ENCODE data around the gene APOA4. TPM values are rescaled to one million over a fixed set of nuclear protein-coding genes. Genes with fewer than 3 reads are reported as not detected.
A peak's percentile ranks its signal among the peaks of the same experiment; 100 is the strongest.

APOA4 gene
- total and polyA plus RNA-seq, 2 experiments from 2014 or later = not detected

- H4K20me1 ChIP-seq (replicated peaks; ENCODE audit: insufficient read depth) = peaks cover 8% of the 10 kb centered on the region; the same call in 1 of the 2 replicates
- Mint-ChIP-seq H3K27ac (no peak overlapping the region), H3K4me1 (peaks cover 23% of the 10 kb centered on the region), H3K27me3 (ENCODE audit: insufficient read depth, low read depth, poor library complexity) (peaks cover 10% of the 10 kb centered on the region), H3K4me3 (peak overlapping the region; percentile 50), H3K36me3 (ENCODE audit: low read depth) (peaks cover 9% of the 10 kb centered on the region), H3K9me3 (no peaks in the 10 kb centered on the region)
- H3K4me3 ChIP-seq = no peak overlapping the region
- H3K79me2 ChIP-seq (replicated peaks; ENCODE audit: insufficient read depth) = peaks cover 15% of the 10 kb centered on the region
- ATAC-seq (peak; percentile 81), DNase-seq (ENCODE audit: low spot score) (peak; percentile 94)
- no peaks in the 10 kb centered on the region for H3K27me3 ChIP-seq (ENCODE audit: insufficient read depth)
- H3K9me2 ChIP-seq (ENCODE audit: insufficient read depth) = no peaks in the 10 kb centered on the region
- no peak overlapping the region for H3K27ac ChIP-seq (ENCODE audit: low read depth)
- peaks cover 10% of the 10 kb centered on the region for H3K4me1 ChIP-seq (ENCODE audit: insufficient read depth)
- 0 out of 2 replicates have a peak, but pooled peaks cover 2% of the 10 kb centered on the region for H3K36me3 ChIP-seq (ENCODE audit: insufficient read depth)
- H3K4me2 ChIP-seq = peak overlapping the region; percentile 46; the same call in 1 of the 2 replicates
- H3F3A ChIP-seq (replicated peaks; ENCODE audit: low read depth) = 0 out of 2 replicates have a peak, but pooled peaks cover 2% of the 10 kb centered on the region
- peak; percentile 80 to 95 for TF ChIP-seq CTCF (conservative IDR thresholded peaks at IDR 0.05; ENCODE audit: low read depth in 2 of 2)
- TF ChIP-seq ZNF114 (CRISPR knock-in tag; IDR thresholded peaks at IDR 0.05) = no peak
- no peak for TF ChIP-seq EZH2phosphoT487 (IDR thresholded peaks at IDR 0.05; ENCODE audit: unreplicated experiment)
- TF ChIP-seq POLR2AphosphoS5 (IDR thresholded peaks at IDR 0.05; ENCODE audit: low read depth) = 0 out of 2 replicates have a peak, but pooled peaks have one; percentile 16
- peak overlapping the region; percentile 80 for H2AFZ ChIP-seq
Observed at GRCh38 chr11:116791002-116791812, 31.9 kb downstream of the APOA4 start.

- DNase-seq (ENCODE audit: low spot score) = no peak
- H3K36me3 Mint-ChIP-seq (ENCODE audit: low read depth) = peaks cover 18% of the 10 kb centered on the region
- no peak overlapping the region for H3K27ac Mint-ChIP-seq
- Histone ChIP-seq H2AFZ (peak overlapping the region; percentile 80), H4K20me1 (replicated peaks; ENCODE audit: insufficient read depth) (peaks cover 14% of the 10 kb centered on the region; the same call in 1 of the 2 replicates), H3F3A (replicated peaks; ENCODE audit: low read depth) (0 out of 2 replicates have a peak, but pooled peaks cover 2% of the 10 kb centered on the region), H3K4me1 (ENCODE audit: insufficient read depth) (peaks cover 10% of the 10 kb centered on the region), H3K4me2 (no peak overlapping the region), H3K36me3 (ENCODE audit: insufficient read depth) (peaks cover 11% of the 10 kb centered on the region), H3K27me3 (ENCODE audit: insufficient read depth) (no peaks in the 10 kb centered on the region), H3K4me3 (no peak overlapping the region), H3K79me2 (replicated peaks; ENCODE audit: insufficient read depth) (peaks cover 18% of the 10 kb centered on the region), H3K9me2 (ENCODE audit: insufficient read depth) (no peaks in the 10 kb centered on the region), H3K27ac (ENCODE audit: low read depth) (no peak overlapping the region)
- no peaks in the 10 kb centered on the region for H3K9me3 Mint-ChIP-seq
- peaks cover 23% of the 10 kb centered on the region for H3K4me1 Mint-ChIP-seq
- H3K27me3 Mint-ChIP-seq (ENCODE audit: insufficient read depth, low read depth, poor library complexity) = peaks cover 10% of the 10 kb centered on the region
- no peak overlapping the region for H3K4me3 Mint-ChIP-seq
- ATAC-seq = no peak
- TF ChIP-seq REST (IDR thresholded peaks at IDR 0.05; ENCODE audit: unreplicated experiment) (no peak), EZH2phosphoT487 (IDR thresholded peaks at IDR 0.05; ENCODE audit: unreplicated experiment) (no peak), ZNF331 (CRISPR knock-in tag; IDR thresholded peaks at IDR 0.05; ENCODE audit: low read depth) (no peak), ZNF114 (CRISPR knock-in tag; IDR thresholded peaks at IDR 0.05) (no peak), CREB1 (CRISPR knock-in tag; IDR thresholded peaks at IDR 0.05; ENCODE audit: low read depth) (no peak), NANOG (IDR thresholded peaks at IDR 0.05; ENCODE audit: borderline replicate concordance) (no peak)
Observed at GRCh38 chr11:116790167-116791001, 32.7 kb downstream of the APOA4 start.
